Skin of body (tissue), 2 donors: Measurements from ENCODE around the gene RUSC1. TPM values are rescaled to one million over a fixed set of nuclear protein-coding genes. Genes with fewer than 3 reads are reported as not detected.

Source experiments
- small RNA-seq: library from RNA; depleted of rRNA; stranded (forward); fragments of <200 nt; gene quantifications from one replicate; pipeline ENCODE3, GENCODE V24; 2014; ENCODE audit warnings: low replicate concordance
- total RNA-seq: library from RNA; depleted of rRNA; stranded (reverse); fragments of >200 nt; gene quantifications from one replicate; pipeline ENCODE4 v1.2.3, GENCODE V29; 2014

RUSC1 gene
- total RNA-seq, 1 donor from 2014 or later, result 15.0 TPM

Small RNA genes within 50 kb of the gene (small RNA-seq; reads per million reads assigned to genes)
- gene RNU6-106P, result not detected

Other genes starting within 250 kb of the RUSC1 start
- 10.9 TPM for gene EFNA3, start 242.1 kb upstream of the RUSC1 start, total RNA-seq
- 45.1 TPM for gene EFNA1, start 193.0 kb upstream of the RUSC1 start, total RNA-seq
- 18.5 TPM for gene SLC50A1, start 185.0 kb upstream of the RUSC1 start, total RNA-seq
- gene DPM3, start 180.4 kb upstream of the RUSC1 start, total RNA-seq, result 10.0 TPM
- 67.5 TPM for gene KRTCAP2, start 147.6 kb upstream of the RUSC1 start, total RNA-seq
- 0.20 TPM for gene TRIM46, start 147.0 kb upstream of the RUSC1 start, total RNA-seq
- gene THBS3, start 113.0 kb upstream of the RUSC1 start, total RNA-seq, result 32.5 TPM
- 19.1 TPM for gene MTX1, start 112.2 kb upstream of the RUSC1 start, total RNA-seq
- gene ENTREP3, start 65.4 kb upstream of the RUSC1 start, total RNA-seq, result 4.5 TPM
- gene SCAMP3, start 58.5 kb upstream of the RUSC1 start, total RNA-seq, result 23.7 TPM
- gene CLK2, start 47.4 kb upstream of the RUSC1 start, total RNA-seq, result 28.8 TPM
- 1.7 TPM for gene HCN3, start 43.4 kb upstream of the RUSC1 start, total RNA-seq
- gene PKLR, start 19.5 kb upstream of the RUSC1 start, total RNA-seq, result 0.20 TPM
- gene FDPS, start 12.0 kb upstream of the RUSC1 start, total RNA-seq, result 139 TPM
- gene ASH1L, start 241.9 kb downstream of the RUSC1 start, total RNA-seq, result 46.6 TPM